ENCODE data around the gene AGT.
"Not testable (repeated sequence)": the region's sequence is repeated elsewhere in the genome, so short reads cannot be mapped to it uniquely, and the experiment has no call there.

Gene AGT

DNA sequence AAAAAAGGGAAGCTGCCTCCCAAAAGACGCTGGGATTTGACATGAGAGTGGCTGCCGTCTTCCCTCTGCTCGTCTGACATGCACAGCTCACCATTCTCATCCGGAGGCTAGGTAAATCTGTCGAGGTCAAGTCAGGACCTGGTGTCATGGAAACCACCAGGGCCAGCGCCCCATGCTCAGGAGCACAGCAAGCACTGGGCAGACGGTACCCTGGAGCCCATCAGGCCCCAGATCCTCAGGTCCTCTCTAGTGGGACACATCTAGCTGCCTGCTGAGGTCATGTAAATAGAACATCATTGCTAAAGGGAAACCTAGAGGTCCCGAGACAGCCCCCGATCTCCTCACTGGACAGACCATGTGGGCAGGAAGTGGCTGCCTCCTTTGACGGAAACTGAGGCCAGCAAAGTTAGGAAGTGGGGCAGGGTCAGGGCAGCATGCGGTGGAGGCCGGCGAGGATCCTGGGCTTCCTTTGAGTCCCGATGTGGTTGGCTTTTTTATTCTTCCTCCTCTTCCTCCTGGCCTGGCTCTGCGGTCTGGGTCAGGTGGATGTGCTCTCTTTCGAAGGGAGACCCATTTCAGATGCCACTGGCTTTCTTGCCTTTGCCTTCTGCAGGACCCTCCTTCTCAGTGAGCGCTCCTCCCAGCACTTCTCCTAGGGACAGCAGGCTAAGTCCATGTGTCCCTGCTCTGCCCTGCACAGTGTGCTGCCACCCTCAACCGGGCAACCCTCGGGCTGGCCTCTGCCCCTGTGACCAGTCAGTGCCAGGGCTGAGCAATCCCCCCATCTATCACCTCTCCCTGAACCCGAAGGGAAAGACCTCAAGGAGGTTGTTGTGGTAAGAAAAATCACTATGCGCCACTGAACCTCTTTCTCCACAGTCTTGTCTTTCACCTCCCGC, 5.9 kb downstream of the AGT start:
- DNase-seq (ENCODE audit: low spot score) = no peak

GRCh38 chr1:230706887-230707731, 6.8 kb downstream of the AGT start:
- DNase-seq (ENCODE audit: low spot score) = no peak

GRCh38 chr1:230706020-230706699, 7.8 kb downstream of the AGT start:
- no peak for DNase-seq (ENCODE audit: low spot score)

- DNase-seq (ENCODE audit: low spot score) = no peak
These were observed 8.5 kb downstream of the AGT start for GRCh38 chr1:230705289-230706019.

GRCh38 chr1:230704830-230705229, 9.1 kb downstream of the AGT start:
- DNase-seq (ENCODE audit: low spot score) = no peak

DNA sequence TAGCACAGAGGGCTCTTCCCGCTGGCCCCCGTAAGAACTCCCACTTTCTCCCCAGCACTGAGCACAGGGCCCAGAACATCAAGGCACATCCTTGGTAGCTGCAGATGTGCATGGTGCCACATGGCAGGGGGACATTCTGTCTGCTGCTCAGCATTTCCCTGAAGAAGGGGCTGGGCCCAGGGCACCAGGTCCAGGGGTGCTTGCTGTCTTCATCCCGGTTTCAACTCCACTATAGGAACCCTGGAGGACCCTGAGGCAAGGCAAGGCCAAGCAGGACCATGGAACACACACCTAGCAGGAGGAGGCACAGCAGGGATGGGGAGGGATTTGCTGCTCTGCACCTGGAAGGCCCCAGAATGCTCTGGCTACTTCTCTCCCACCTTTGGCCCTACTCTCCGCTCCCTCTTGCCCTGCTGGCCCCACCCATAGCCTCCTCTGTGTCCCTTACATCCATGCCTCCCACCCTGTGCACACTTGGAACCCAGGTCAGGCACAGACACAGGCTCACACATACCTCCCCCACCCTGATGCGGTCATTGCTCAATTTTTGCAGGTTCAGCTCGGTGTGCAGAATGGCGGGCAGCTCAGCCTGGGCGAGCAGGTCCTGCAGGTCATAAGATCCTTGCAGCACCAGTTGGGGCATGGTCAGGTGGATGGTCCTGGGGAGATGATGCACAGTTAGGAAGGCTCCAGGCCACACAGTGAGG, 10.1 kb downstream of the AGT start:
- DNase-seq (ENCODE audit: low spot score) = no peak

DNA sequence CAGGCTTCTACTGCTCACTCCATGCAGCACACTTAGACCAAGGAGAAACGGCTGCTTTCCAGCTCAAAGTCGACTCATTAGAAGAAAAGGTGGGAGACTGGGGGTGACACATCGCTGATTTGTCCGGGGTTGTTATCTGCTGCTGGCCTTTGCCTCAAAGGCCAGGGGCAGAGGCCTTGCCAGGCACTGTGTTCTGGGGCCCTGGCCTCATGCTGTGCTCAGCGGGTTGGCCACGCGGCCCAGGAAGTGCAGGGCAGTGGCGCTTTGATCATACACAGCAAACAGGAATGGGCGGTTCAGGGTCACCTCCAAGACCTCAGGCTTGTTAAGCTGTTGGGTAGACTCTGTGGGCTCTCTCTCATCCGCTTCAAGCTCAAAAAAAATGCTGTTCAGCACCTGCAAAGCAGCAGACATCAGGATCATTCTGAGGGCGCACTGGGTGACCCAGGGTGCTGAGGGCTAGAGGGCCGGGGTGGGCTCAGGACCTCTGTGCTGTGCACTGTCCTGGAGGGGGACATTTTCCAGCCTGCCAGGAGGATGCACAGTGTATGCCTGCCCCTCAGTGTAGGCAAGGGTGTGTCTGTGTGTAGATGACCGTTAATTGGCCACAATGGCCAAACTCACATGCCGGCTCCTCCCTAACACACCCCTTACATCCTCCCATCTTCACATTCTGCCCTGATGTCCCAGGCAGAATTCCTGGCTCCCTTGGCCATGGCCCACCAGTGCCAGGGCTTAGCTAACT, 10.8 kb downstream of the AGT start:
- no peak for DNase-seq (ENCODE audit: low spot score)

GRCh38 chr1:230701895-230702768, 11.8 kb downstream of the AGT start:
- peak; percentile 77 for DNase-seq (ENCODE audit: low spot score)

- peak; percentile 61 for DNase-seq (ENCODE audit: low spot score)
These were observed 12.5 kb downstream of the AGT start for GRCh38 chr1:230701434-230701833.

DNA sequence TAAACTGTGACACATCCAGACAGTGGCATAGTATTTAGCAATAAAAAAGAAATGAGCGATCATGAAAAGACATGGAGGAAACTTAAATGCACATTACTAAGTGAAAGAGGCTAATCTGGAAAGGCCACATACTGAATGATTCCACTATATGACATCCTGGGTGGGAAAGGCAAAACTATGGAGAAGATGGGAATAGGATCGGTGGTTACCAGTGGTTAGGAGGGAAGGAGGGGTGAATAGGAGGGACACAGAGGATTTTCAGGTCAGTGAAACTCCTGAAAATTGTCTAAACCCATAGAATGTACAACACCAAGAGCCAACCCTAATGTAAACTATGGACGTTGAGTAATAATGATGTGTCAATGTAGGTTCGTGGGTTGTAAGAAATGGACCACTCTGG, 13.8 kb downstream of the AGT start:
- no peak for DNase-seq (ENCODE audit: low spot score)

- DNase-seq (ENCODE audit: low spot score) = no peak
These were observed 14.2 kb downstream of the AGT start for GRCh38 chr1:230699716-230700115.

DNA sequence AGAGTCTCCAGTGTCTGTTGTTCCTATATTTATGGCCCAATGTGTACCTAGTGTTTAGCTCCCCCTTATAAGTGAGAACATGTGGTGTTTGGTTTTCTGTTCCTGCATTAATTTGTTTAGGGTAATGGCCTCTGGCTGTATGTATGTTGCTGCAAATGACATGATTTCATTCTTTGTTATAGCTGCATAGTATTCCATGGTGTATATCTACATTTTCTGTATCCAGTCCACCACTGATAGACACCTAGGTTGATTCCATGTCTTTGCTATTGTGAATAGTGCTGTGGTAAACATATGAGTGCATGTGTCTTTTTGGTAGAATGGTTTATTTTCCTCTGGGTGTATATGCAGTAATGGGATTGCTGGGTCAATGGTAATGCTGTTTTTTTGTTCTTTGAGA, 15.0 kb downstream of the AGT start:
- not testable (repeated sequence) for DNase-seq (ENCODE audit: low spot score)

GRCh38 chr1:230698130-230698529, 15.8 kb downstream of the AGT start:
- DNase-seq (ENCODE audit: low spot score) = no peak

DNA sequence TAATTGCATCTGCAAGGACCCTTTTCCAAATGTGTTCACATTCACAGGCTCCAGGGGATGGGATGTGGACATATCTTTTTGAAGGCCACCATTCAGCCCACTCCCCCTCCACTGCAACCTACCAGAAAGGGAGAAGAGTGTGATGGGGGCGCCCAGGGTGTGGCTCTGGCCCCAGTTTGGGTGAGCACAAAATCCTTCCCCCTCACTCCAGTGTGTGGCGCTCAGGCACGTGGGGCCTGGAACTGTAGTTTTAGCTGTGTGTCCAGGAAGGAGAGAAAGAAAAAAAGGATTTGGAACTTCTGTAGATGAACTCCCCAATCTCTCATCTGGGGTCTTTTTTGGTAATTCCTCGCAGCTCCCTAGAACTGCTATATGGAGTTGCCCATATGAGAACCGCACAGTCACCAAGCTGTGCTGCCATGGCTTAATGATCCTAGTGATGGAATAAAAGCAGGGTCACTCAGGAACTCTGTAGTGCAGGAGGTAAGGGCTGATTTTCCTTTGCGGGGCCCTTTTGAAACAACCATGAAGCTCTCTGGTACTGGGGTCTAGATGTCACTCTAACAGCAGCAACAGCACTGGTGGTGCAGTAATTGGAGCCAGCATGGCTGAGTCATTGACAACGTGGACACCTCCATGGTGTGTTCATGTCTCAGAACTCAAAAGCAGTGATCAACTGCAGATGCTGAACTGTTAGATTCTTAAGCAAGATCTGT, 17.0 kb downstream of the AGT start:
- no peak for DNase-seq (ENCODE audit: low spot score)

DNA sequence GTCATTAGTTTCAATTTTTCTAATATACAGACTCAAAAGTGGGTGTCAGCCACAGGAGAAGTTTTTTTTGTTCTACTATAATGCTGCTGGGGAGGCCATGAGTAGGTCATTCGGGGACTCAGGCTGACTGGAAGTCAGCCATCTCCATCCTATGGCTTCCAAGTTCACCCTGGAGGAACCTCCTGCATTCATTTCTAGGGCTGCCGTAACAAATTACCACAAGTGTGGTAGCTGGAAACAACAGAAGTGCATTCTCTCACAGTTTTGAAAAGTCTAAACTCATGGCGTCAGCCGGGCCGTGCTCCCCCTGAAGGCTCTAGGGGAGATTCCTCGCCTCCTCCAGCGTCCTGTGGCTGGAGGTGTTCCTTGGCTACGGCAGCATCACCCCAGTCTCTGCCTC, 17.7 kb downstream of the AGT start:
- DNase-seq (ENCODE audit: low spot score) = no peak

- DNase-seq (ENCODE audit: low spot score) = no peak
These were observed 18.9 kb downstream of the AGT start for GRCh38 chr1:230694991-230695390.

DNA sequence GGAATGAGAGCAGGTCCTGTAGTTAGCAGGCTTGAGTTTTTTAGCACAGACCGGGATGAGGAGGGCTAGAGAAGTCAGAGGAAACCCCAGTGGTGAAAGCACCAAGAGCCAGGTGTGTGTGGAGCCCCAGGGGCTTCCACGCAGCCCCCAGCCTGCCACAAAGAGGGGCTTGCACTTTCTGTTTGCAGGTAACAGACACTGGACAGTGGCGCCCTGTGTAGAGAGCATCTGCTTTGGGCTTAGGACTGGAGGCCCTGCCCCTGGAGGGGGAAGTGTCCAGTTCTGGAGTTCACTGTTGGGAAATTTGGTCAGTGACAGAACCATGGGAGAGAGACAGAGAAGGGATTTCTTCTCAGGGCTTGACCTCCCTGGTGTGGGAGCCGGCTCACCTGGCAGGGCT, 19.5 kb downstream of the AGT start:
- no peak for DNase-seq (ENCODE audit: low spot score)

GRCh38 chr1:230693777-230694176, 20.1 kb downstream of the AGT start:
- no peak for DNase-seq (ENCODE audit: low spot score)

DNA sequence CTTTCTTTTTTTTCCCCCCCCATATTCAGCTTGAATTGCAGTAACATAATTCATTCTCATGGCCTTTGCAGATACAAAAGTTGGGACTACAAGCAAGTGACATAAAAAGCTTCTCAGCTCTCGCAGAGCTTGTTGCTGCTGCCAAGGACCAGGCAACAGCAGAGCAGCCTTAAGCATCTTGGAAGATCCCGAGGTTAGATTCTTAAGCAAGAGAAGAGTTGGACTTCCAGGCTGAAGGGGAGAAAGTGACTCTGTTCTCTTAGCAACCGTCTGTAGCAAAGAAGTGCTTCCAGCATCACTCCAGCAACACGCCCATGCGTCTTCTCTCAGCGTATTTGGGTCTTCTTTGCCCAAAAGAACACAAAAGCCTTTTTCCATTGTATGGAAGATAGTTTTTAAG, 20.7 kb downstream of the AGT start:
- DNase-seq (ENCODE audit: low spot score) = no peak

All from cerebellar cortex (tissue), 1 donor.